ENCODE measurements around the gene NKAIN2.

Gene NKAIN2

GRCh38 chr6:123803504-123804013 lies at the start of gene NKAIN2:
Gene NKAIN2, plus strand, starts transcription at chr6:123803865.
- no peak for DNase-seq

GRCh38 chr6:123759472-123759871 lies 44.2 kb upstream of the NKAIN2 start:
- DNase-seq = no peak

DNA sequence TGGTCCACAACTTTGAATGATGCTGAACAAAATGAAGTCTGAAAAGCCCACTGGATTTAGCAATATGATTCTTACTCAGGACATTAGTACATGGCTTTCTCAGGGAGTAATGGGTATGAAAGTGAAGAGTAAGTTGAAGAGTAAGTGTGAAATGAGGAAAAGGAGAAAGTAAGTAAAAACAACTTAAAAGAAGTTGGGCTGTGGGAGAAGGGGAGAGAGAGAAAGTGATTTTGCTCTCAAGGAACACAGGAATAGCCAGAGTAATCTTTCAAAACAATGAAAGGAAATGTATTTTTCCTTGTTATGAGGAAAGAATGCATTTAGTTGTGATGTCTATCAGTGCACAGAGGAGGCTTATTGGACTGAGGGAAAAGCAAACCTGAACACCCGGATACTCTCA lies 39.8 kb upstream of the NKAIN2 start:
- DNase-seq = no peak

DNA sequence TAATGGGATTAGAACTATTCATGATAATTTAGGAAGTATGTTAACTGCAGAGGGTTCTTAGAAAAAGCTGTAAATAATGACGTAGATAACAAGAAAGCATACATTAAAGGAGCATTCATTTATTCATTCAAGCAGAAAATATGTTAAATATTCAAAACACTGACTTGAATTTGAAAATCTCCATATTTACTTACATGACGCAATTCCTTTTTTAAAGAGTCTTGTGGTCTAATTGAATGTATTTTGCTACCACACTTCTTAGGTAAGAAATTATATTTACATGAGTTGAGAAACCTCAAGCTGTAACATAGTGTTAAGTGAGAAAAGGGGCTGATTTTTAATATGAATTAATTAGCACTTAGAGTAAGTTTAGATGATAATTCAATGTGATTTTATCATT lies 38.9 kb upstream of the NKAIN2 start:
- no peak for DNase-seq

DNA sequence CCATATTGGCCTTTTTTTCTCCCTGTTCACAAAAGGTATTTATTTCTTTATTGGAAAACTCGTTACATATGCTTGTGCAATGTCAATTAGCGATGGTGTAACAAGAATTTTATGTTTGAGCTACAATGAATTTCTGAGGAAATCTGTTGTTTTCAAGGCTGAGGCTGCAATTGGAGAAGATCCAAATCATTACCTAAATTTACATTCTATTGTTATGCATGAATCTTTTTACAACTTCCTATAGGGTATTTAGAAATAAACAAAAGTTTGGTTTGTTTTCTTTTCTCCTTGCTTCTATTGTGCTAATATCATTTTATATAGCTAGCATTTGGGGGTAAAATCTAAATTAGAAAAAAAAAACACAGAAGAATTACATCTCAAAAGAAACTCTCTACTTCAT lies 34.7 kb upstream of the NKAIN2 start:
- DNase-seq = no peak

GRCh38 chr6:123769431-123769830 lies 34.2 kb upstream of the NKAIN2 start:
- no peak for DNase-seq

DNA sequence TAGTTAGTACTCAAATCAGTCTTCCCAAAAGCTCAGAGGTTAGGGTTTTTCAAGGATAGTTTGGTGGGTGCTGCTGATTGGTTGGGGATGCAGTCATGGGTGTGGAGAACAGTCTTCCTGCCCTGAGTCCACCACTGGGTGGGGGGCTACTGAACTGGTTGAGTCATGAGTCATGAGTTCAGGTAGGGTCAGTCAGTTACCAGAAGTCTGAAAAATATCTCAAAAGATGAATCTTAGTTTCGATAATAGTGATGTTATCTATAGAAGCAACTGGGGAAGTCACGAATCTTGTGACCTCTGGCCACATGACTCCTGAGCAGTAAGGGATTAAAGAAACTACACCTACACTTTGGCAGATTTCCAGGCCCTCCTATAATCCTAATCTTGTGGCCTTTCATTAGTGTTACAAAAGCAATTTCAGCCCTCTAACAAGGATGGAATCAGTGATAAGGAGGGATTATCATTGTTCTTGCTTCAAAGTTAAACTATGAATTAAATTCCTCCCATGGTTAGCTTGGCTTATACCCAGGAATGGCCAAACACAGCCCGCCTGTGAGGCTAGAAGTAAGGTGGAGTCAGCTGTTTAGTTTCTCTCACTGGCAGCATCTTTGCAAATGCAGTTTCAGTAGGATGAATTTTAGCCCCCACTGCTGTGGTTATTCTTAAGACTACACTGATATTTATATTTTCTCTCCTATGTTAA lies 33.3 kb upstream of the NKAIN2 start:
- DNase-seq = no peak

DNA sequence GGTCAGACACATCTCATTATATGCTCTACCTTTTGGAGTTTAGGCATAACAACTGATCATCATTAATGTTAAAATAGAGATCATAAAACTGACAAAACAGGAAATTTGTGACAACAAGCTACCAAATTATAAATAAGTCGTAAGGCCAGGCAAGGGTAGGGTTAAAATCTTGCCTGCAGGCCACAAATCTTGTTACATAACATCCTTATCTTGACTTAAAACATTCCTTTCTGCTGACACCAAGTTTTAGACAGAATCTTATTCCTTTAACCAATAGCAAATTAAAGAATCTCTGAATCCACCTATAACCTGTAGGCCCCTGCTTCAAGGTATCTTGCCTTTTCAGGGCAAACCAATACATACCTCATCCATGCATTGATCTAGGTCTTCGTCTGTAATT lies 32.5 kb upstream of the NKAIN2 start:
- no peak for DNase-seq

- no peak for DNase-seq
Observed at GRCh38 chr6:123777563-123777962, 26.1 kb upstream of the NKAIN2 start.

GRCh38 chr6:123780021-123780420 lies 23.6 kb upstream of the NKAIN2 start:
- DNase-seq = no peak

- no peak for DNase-seq
Observed at GRCh38 chr6:123784330-123784729, 19.3 kb upstream of the NKAIN2 start.

DNA sequence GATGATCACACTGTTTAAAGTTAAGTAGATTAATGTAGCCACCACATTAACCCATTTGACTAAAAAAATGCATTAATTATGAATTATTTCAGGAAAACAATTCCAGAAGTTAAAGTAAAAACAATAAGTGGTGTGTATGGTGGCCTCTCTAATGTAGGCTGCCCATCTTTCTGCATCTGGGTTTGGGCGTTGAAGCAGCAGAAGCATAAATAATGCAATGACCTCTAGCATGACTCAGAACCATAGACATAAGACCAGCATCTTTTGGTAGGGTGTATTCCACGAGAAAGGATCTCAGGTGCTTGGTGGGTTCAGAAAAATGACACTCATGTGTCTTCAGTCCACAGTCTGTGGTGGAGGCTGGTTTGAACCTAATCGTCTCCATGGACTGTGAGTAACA lies 18.6 kb upstream of the NKAIN2 start:
- DNase-seq = no peak

- no peak for DNase-seq
Observed at GRCh38 chr6:123788319-123788718, 15.3 kb upstream of the NKAIN2 start.

DNA sequence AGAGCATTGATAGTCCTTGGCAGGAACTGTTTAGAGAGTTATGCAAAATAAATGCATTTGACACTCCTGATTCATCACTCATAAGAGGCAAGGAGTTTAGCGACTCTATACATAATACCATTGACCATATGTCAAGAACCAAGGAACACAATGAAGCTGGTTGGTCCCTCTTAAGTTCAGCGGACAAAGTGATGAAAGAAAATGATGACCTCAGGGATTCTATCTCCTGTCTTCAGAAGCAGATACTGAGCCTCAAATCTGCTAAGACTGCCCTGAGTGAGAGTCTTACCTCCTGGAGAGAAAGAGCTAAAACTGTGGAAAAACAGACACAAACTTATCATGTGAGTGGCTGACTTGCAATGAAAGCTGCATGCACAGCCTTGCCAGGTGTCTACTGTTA lies 9.5 kb upstream of the NKAIN2 start:
- no peak for DNase-seq

DNA sequence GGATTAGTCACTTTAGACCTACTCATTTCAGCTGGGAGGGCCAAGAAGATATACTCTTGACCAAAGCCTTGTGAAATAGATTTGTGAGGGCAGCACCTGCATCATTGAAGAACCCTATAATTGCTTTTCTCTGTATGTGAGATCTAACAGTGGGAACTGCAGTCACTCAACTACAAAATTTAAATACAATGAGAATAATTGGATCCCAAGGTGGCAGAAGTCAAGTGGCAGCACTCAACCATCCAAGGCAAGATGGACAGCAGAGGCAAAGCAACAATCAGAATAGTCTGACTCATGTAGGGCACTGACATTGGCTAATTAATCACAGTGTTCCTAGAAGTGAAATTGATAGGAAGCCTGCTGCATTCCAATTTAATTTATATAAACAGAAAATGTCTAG lies 8.9 kb upstream of the NKAIN2 start:
- no peak for DNase-seq

DNA sequence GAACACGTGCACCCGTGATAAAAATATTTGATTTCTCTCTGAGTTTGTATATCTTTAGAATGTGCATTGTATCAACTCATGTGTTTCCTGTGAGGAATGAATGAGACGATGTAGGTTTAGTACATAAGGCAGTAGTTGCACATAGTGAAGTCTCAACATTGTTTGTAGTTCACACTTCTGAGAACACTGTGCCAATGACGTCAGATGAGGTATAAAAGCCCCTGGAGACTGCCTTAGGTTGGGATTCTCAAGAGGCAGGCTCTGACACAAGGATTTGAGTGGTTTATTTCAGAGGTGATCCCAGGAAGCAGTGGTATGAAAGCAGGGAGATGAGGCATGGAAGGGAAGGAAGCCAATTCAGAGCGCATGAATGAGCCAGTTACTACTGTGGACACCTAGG lies 2.6 kb upstream of the NKAIN2 start:
- no peak for DNase-seq

- no peak for DNase-seq
Observed at GRCh38 chr6:123802351-123802696, 1.3 kb upstream of the NKAIN2 start.

DNA sequence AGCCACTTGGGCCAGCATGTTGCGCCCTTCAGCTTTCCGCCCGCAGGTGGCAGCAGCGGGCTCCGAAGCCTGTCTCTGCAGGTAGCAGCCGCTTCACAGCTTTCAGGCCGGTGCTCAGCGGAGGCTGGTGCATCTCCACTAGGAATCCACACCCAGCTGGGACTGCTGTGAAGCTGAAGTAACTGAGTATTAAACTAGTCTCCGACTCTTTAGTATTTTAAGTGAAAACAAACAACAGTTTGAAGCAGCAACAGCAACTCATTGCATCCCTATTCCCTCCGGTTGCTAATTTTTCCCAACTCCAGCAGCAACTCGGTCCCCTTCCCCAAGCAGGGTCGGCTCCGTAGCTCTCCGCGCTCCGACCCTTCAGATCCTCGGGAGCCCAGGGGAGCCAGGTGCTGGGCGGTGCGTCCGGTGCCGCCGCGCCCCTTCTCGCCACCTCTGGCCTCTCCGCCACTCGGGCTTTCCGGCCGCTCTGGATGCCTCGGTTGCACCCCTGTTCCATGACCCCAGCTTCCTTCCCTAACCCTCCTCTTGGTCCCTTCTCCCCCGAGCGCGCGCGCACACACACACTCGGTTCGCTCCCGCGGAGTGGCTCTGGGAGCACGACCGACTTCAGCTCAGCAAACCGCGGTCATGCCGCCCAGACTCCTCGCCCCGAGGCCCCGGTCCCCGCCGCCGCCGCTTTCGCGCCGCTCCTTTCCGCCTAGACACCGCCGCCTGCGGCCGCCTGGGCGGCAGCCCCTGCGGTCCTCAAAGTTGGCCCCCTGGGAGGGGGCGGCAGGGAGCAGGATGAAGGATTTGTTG lies 765 bp upstream of the NKAIN2 start:
- DNase-seq = peak; percentile 93

- DNase-seq = peak; percentile 84
Observed at GRCh38 chr6:123804014-123804786, 535 bp downstream of the NKAIN2 start.

GRCh38 chr6:123804787-123805540 lies 1.3 kb downstream of the NKAIN2 start:
- no peak for DNase-seq

- no peak for DNase-seq
Observed at GRCh38 chr6:123805921-123806320, 2.3 kb downstream of the NKAIN2 start.

- DNase-seq = no peak
Observed at GRCh38 chr6:123806561-123806960, 2.9 kb downstream of the NKAIN2 start.

DNA sequence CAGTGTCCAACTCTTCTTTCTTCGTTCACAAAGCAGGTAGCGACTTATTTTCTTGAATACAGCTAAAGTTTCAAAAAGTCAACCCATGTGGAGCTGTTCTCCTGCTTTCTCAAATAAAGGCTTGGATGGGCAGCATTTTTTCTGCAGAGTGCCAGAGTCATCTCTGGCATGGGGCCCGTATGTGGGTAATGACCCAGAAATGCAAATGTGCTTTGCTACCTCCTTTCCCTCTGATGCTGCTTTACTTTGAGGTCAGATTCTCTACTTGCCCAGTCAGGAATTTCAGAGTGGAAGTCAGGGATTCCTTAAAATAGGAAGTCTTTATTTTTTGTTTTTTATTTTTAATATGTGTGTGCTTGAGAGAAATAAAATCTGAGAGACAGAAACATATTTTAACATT lies 4.9 kb downstream of the NKAIN2 start:
- DNase-seq = peak; percentile 26
